Transverse colon (tissue), 4 donors: ENCODE data around the gene PDE10A.

ENCODE experiments used
- CTCF ChIP-seq, 5 experiments: fragments of 200-600 bp in 3 of 5; fragments of 450-650 bp in 2 of 5; sonication (generic) in 3 of 5; IDR thresholded peaks; 1 replicate in 2 of 5; 2 replicates in 3 of 5; pipeline ENCODE4 v1.5.1; 2016 to 2017; ENCODE audit warnings: antibody characterized with exemption in 5 of 5, inconsistent platforms in 3 of 5, mild to moderate bottlenecking in 2 of 5, moderate library complexity in 1 of 5
- POLR2AphosphoS5 ChIP-seq, 3 donors: sonication (generic); formaldehyde crosslinking; IDR thresholded peaks; one replicate each; pipeline ENCODE4 v1.6.1; 2016; ENCODE audit warnings: antibody characterized with exemption in 3 of 3

- TF ChIP-seq CTCF (IDR thresholded peaks at IDR 0.05) (no peak), POLR2AphosphoS5 (IDR thresholded peaks at IDR 0.05) (no peak)
Measured at GRCh38 chr6:165605901-165606739, 56.9 kb downstream of the PDE10A start.
